Stimulated activated CD8-positive, alpha-beta memory T cell treated with anti-CD3 and anti-CD28 coated beads, Interleukin-15, amount 100 ng/mL, for 4 hours (primary cell): ENCODE data around the gene CASP9.
"Not testable (repeated sequence)": the region's sequence is repeated elsewhere in the genome, so short reads cannot be mapped to it uniquely, and the experiment has no call there.

Experiments
- DNase-seq, 2 donors: peaks; one replicate each; pipeline ENCODE4 v3.0.0-alpha.2; 2020; ENCODE audit warnings: low read depth in 2 of 2

Gene CASP9

DNA sequence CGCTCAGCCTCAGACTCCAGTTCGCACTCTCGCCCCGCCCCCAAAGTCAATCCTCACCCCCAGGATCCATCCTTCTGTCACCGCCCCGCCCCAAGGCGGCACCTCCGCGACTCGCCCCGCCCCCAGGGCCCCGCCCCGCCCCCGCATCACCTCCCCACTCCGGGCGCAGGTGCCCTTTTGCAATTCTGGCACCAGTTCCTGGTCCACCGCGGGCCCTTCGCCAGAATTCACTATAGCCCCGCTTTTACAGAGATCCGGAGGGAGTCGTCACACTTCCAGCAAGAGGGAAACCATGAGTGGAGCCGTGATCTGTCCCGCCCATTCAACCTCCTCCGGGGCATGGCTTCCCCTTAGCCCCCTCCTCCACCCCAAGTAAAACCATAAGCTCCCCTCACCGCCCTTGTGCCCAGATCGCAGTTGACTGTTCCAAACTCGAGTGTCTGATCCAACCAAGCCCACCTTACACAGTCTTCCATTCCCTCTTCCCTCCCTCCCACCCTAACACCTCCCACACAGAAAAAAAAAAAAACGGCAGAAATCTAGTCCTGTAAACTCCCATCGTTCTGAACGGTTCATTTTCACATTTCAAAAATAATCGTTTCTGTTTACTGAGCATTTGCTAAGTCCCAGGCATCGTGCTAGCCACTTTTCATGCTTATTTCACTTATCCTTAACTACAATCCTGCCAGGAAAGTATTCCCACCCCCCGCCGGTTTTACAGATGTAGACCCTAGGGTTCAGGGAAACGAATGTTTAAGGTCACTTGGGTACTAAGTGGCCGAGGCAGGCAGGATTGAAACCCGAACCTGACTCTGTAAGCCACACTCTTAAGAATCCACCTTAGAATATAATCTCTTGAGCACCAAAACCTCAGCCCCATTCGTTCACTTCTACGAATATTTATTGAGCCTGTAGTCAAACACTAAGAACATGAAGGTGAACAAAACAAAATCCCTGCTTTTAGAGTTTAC is 1.3 kb upstream of the CASP9 start:
- DNase-seq = no peak

DNA sequence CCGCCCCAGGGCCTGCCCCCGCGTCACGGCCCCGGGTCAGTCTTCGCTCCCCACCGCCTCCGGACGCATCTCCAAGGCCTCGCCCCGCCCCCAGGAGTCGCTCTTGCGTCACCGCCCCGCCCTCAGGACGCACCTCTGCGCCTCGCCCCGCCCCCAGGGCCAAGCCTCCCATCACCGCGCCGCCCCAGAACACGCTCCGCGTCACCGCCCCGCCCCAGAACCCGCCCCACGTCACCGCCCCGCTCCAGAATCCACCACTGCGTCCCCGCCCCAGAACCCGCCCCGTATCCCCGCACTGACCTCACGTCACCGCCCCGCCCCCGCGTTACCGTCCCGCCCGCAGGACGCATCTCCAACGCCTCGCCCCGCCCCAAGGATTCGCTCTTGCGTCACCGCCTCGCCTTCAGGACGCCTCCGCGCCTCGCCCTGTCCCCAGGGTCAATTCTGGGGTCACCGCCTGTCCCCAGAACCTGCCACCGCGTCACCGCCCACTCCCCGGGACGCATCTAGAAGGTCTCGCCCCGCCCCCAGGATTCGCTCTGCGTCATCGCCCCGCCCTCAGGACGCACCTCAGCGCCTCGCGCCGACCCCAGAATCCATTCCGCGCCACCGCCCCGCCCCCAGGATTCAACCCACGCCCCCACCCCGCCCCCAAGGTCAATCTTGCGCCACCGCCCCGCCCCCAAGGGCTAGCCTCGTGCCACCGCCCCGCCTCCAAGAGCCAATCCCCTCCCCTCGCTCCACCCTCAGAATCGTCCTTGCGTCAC is 451 bp upstream of the CASP9 start:
- DNase-seq = peak; percentile 98 to 99

DNA sequence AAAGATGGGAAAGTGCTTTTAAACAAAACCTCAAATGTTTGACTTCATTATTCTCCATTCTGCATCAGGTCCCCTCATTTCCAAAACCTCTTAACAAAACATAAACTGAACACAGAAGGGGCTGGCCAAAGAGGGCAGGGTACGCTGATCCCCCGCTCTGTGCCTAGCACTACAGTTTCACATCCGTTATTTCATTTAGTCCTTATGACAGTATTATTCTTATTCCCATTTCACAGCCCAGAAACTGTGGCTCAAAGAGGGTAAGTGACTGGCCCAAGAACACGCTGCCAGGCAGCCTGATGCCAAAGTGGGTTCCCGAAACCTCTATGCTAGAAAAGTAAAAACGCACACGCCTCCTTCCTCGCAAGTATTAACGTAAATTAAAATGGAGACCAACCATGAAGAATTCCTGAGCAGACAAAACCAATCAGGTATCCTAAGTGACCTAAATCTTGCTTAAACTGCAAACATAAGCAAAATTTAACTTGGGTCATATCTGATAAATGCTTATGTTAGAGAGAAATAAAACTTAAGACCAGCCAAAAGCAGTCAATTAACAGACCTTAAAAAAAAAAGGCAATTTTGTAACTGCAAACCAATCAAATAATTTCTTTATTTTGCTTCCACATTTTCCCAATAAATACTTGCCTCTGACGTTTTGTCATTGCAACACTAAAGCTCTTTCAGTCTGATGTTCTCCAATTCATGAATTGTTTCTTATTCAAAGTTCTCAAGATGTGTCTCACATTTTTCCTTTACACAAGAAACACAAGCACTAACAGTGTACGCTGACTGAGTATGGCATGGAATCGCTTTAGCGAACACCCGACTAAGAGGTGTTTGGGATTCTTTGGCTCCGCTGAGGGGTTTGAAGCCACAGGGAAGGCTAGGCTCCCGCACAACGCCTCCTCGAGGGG is 653 bp downstream of the CASP9 start:
- no peak for DNase-seq

DNA sequence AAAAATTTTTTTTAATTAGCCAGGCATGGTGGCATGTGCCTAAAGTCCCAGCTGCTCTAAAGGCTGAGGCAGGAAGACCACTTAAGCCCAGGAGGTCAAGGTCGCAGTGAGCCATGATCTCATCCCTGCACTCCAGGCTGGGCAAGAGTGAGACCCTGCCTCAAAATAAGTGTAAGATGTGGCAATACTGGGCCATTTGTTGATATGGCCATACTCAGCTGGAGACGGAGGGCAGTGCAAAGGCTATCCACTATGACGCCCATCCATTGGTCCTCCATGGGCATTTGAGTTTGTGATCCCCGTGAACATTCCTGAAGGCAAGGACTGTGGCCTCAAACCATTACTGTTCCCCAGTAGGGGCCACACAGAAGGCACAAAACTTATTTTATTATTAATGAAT is 1.5 kb downstream of the CASP9 start:
- no peak for DNase-seq

DNA sequence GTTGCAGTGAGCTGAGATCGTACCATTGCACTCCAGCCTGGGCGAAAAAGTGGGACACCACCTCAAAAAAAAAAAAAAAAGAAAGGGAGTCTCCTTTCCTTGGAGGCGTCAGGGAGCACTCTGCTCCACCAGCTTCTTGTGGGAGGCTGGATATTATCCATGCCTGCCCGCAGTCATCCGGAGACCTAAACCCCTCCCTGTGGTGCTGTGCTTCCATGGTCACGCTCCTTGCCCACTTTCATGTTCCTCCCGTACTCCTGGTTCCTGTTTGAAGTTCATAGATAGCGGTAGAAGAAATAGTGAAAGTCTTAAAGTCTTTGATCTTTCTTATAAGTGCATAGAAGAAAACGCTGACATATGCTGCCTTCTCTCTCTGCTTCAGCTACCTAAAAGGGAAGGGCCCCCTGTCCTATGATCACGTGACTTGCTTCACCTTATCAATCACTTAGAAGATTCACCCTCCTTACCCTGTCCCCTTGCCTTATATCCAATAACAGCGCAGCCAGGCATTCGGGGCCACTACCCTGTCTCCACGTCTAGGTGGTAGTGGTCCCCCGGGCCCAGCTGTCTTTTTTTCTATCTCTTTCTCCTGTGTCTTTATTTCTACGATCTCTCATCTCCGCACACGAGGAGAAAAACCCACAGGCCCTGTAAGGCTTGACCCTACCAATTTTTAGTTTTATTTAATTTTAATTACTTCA is 2.7 kb downstream of the CASP9 start:
- DNase-seq = not testable (repeated sequence)

DNA sequence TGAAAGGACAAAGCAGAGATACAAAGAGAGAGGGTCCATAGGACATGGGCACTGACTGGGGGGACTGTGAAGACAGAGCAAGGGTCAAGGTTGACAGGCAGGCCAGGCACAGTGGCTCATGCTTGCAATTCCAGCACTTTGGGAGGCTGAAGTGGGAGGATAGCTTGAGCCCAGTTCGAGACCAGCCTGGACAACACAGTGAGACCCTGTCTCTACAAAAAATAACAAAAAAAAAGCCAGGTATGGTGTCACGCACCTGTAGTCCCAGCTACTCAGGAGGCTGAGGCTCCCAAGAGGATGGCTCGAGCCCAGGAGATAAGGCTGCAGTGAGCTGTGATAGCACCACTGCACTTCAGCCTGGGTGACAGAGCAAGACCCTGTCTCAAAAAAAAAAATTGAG is 4.4 kb downstream of the CASP9 start:
- no peak for DNase-seq

DNA sequence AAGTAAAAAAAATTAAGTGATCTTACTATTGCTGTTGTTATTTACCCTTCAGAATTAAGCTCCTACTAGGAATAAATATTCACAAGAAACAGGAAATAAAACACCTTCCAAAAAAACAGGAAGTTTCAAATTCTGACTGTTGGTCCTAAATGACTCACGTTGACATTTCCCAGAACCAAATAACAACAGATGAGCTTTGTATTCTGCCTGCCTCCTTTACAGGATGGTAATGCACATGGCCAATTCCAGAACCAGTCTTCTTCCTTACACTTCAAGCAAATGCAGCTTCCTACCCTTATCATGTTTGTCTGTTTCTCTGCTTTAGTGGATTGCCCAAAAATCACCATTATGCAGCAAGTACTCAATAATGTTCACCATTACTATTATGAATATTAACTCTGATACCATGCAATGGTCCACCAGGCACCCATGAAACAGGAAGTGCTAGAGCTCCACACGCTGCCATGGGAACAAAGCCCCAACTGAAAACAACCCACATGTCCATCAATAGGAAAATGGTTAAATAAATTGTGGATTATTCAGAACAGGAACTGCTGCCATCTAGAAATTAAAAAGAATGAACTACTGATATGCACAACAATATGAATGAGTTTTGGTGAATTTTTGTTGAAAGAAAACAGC is 8.9 kb downstream of the CASP9 start:
- no peak for DNase-seq

DNA sequence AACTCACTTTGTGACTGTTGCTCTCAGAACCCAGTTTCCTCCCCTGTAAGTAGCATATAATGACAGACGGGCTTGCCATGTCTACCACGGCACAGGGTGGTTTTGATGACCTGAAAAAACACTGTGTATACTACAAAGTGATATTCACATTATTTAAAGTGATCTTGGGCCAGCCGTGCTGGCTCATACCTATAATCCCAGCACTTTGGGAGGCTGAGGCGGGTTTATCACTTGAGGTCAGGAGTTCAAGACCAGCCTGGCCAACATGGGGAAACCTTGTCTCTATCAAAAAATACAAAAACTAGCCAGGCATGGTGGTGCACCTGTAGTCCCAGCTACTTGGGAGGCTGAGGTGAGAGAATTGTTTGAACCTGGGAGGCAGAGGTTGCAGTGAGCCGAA is 9.5 kb downstream of the CASP9 start:
- not testable (repeated sequence) for DNase-seq

DNA sequence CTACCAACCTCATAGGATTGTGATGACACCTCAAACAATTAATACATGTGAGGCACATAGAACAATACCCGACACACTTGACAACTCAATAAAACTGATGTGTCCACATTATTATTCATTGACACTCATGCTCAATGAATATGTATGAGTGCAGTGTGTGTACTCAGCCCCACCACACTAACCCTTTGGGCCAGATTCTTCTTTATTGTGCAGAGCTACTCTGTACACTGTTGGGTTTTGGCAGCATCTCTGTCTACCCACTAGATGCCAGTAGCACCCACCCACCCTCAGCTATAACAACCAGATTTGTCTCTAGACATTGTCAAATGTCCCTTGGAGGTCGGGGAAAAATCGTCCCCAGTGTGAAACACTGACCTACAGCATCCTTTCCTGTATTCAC is 10.1 kb downstream of the CASP9 start:
- DNase-seq = no peak

DNA sequence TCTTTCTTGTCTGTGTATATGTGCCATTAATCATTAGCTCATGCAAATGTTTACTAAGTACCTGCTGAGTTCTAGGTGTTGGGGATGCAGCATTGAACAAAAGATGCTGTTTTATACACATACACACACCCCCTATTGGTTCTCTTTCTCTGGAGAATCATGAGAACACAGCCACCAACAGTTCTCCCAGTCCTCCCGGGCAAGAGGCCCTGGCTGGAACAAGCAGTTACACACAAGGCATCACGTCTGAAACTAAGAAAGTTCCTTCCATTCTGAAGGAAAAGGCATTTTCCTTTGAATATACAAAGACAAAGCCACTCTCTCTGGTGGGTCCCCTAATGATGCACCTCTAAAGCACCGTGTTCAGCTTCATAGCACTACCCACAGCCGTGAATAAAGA is 10.8 kb downstream of the CASP9 start:
- no peak for DNase-seq

DNA sequence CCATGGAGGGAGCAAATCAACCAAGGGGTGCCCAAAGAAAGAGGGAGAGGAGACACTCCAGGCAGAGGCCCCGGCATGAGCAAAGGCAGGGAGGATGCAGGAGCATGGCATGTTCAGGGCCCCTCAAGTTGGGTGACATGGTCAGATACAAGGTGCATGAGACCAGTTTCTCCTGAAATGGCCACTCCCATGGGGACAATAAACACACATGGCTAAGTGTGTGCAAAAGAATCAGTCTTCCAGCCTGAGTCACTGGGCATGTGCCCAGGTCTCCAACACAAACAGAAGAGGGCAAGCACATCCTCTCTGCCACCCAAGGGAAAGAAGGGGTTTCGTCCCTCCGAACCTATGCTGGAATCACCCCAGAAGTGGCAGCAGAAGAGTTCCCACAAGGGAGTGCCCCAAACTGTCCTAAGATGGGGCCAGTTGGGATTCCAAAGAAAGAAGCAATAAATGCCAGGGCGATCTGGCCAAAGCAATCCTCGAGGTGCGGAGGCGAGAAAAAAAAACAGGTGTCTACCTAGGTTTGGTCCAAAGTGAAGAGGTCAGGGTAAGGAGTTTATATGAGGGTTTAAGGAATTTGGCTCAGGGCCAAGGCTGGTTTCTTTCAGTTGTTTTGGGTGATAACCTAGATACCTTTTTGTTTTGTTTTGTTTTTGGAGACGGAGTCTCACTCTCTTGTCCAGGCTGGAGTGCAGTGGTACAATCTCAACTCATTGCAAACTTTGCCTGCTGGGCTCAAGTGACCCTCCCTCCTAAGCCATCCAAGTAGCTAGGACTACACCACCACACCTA is 13.2 kb downstream of the CASP9 start:
- DNase-seq = no peak

DNA sequence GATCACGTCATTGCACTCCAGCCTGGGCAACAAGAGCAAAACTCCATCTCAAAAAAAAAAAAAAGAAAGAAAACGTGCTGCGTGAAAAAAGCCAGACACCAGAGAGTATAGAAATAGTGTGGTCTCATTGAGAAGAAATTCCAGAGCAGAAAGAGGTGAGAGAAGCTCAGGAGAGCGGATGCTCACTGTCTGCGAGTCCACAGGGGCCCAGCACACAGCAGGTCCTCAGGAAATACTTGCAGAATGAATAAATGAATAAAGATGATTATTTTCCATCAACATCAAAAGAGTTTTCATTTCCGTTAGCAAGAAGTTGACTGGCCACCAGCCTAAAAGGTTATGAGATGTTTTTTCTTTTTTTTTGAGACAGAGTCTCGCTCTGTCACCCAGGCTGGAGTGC is 14.4 kb downstream of the CASP9 start:
- no peak for DNase-seq

DNA sequence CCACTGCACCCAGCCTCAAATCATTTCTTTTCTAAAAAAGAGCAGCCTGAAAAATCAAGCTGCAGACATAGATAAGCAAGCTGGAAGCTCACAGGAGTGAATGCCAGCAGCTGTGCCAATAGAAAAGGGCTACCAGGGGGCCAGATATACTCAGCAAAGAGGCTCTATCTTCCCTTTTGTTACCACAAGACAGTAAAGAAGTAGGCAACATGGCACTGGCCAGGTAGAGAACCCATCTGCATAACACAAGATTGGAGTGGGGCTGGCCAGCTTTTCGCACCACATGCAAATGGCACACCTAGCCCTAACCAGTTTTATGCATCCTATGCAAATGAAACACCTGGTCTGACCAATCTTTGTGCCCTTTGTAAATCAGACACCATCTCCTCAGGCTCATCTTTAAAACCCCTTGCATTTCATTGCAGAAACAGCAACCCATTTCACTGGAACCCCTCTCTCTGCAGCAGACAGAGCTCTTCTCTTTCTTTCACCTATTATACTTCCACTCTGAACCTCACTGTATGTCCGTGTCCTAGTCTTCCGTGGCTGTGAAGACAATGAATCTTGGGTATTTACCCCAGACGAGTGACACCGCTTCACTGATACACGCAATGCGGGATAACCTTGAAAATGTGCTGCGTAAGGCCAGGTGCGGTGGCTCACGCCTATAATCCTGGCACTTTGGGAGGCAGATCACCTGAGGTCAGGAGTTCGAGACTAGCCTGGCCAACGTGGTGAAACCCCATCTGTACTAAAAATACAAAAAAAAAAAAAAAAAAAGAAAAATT is 15.1 kb downstream of the CASP9 start:
- DNase-seq = no peak

DNA sequence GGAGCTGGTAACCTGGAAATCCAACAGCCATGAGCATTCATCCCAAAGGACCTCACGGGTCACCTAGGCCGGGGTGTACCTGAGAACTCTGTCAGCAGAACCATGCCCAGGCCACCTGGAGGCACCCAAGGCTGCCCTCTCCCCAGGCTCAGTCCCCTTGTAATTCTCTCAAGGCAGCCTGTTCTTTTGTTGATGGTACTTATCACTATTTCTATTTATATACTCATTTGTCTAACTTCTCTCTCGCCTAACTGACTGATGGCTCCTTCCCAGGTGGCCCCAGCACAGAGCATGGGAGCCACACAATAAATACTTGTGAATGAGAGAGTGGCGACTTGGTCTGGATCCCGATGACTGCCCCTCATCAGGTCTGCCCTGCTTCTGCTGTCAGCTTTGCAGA is 16.7 kb downstream of the CASP9 start:
- DNase-seq = no peak

DNA sequence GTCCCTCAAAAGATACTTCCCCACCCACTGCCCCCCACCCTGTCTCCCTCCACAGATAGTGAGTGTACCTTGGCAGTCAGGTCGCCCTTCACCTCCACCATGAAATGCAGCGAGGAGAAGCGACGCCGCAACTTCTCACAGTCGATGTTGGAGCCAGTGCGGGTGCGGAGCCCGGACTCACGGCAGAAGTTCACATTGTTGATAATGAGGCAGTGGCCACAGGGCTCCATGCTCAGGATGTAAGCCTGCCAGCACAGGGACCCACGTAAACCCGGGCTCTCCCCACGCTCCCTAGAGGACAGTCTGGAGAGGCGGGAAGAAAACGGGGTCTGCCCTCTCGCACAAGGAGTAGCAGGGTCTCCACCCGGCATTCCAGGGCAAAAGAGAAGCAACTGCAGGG is 17.2 kb downstream of the CASP9 start:
- DNase-seq = no peak

DNA sequence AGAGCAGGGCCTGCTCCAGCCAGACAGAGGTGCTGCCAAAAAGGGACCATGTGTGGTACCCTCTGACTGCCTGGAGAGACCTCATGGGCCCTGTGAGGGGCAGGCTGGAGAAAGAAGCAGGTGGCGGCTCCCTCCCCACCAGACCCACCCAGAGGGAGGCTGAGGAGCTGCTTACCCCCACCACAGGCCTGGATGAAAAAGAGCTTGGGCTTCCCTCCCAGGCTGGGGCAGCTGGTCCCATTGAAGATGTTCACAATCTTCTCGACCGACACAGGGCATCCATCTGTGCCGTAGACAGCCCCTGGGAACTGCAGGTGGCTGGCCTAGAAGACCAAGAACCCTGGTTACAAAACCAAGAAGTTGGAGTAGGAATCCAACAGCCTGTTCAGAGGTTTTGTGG is 19.6 kb downstream of the CASP9 start:
- no peak for DNase-seq

DNA sequence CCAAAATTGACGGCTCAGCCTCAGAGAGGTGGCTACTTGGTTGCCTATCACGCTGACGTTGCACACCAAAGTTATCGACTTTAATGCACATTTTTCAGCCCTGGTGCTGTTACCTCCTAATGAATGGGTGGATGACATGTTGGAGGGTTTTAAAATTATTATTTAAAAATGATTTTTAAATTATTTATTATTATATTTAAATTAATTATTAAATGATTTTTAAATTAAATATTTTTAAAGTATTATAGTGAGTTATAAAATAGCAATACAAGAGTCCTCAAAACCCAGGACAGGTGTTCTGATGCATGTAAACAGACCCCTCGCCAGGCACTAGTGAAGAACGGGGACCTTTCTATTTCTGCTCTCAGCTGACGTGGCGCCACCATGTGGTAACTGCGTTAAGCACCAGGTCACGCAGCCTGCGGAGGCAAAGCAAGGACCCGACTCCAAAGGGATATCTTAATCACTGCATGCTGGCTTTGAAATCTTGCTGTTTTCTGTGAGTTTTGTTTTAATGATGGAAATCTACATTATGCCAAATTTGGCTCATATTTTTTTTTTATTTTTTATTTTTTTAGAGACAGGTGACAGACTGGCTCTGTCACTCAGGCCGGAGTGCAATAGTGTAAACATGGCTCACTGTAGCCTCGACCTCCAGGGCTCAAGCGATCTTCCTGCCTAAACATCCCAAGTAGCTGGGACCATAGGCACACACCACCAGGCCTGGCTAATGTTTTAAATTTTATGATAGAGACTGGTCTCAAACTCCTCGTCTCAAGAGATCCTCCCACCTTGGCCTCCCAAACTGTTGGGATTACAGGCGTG is 22.6 kb downstream of the CASP9 start:
- DNase-seq = peak in 1 of 2 donors; percentile 28
